Measurements from ENCODE around the gene NPAS3.
A peak's percentile ranks its signal among the peaks of the same experiment; 100 is the strongest.

NPAS3 gene

GRCh38 chr14:33809396-33809981 lies 870.8 kb downstream of the NPAS3 start:
- no peak for DNase-seq (ENCODE audit: low read depth in 2 of 3, low spot score in 1 of 3)

GRCh38 chr14:33810308-33810707 lies 871.6 kb downstream of the NPAS3 start:
- no peak for DNase-seq (ENCODE audit: low read depth in 2 of 3, low spot score in 1 of 3)

- DNase-seq (ENCODE audit: low read depth in 2 of 3, low spot score in 1 of 3), result no peak
Measured at GRCh38 chr14:33811721-33812120, 873.0 kb downstream of the NPAS3 start.

- DNase-seq (ENCODE audit: low read depth in 2 of 3, low spot score in 1 of 3), result no peak
Measured at GRCh38 chr14:33812181-33812580, 873.5 kb downstream of the NPAS3 start.

- DNase-seq (ENCODE audit: low read depth in 2 of 3, low spot score in 1 of 3), result no peak
Measured at GRCh38 chr14:33812601-33813000, 873.9 kb downstream of the NPAS3 start.

GRCh38 chr14:33814010-33814409 lies 875.3 kb downstream of the NPAS3 start:
- DNase-seq (ENCODE audit: low read depth in 2 of 3, low spot score in 1 of 3), result no peak

GRCh38 chr14:33833706-33834465 lies 895.2 kb downstream of the NPAS3 start:
- no peak for DNase-seq (ENCODE audit: low read depth in 2 of 3, low spot score in 1 of 3)

- no peak for DNase-seq (ENCODE audit: low read depth in 2 of 3, low spot score in 1 of 3)
Measured at GRCh38 chr14:33834466-33835260, 896.0 kb downstream of the NPAS3 start.

GRCh38 chr14:33835261-33835655 lies 896.6 kb downstream of the NPAS3 start:
- no peak for DNase-seq (ENCODE audit: low read depth in 2 of 3, low spot score in 1 of 3)

GRCh38 chr14:33835677-33836076 lies 897.0 kb downstream of the NPAS3 start:
- DNase-seq (ENCODE audit: low read depth in 2 of 3, low spot score in 1 of 3), result no peak

GRCh38 chr14:33836203-33836899 lies 897.7 kb downstream of the NPAS3 start:
- DNase-seq (ENCODE audit: low read depth in 2 of 3, low spot score in 1 of 3), result no peak

GRCh38 chr14:33836900-33837577 lies 898.4 kb downstream of the NPAS3 start:
- no peak for DNase-seq (ENCODE audit: low read depth in 2 of 3, low spot score in 1 of 3)

- DNase-seq (ENCODE audit: low read depth in 2 of 3, low spot score in 1 of 3), result no peak
Measured at GRCh38 chr14:33837943-33838683, 899.4 kb downstream of the NPAS3 start.

GRCh38 chr14:33839193-33840076 lies 900.8 kb downstream of the NPAS3 start:
- DNase-seq (ENCODE audit: low read depth in 2 of 3, low spot score in 1 of 3), result peak in 2 of 3 donors; percentile 37 to 51

GRCh38 chr14:33840797-33841196 lies 902.1 kb downstream of the NPAS3 start:
- DNase-seq (ENCODE audit: low read depth in 2 of 3, low spot score in 1 of 3), result no peak

- DNase-seq (ENCODE audit: low read depth in 2 of 3, low spot score in 1 of 3), result no peak
Measured at GRCh38 chr14:33842299-33842698, 903.6 kb downstream of the NPAS3 start.

GRCh38 chr14:33844118-33844517 lies 905.4 kb downstream of the NPAS3 start:
- DNase-seq (ENCODE audit: low read depth in 2 of 3, low spot score in 1 of 3), result no peak

- DNase-seq (ENCODE audit: low read depth in 2 of 3, low spot score in 1 of 3), result no peak
Measured at GRCh38 chr14:33846100-33846824, 907.6 kb downstream of the NPAS3 start.

- no peak for DNase-seq (ENCODE audit: low read depth in 2 of 3, low spot score in 1 of 3)
Measured at GRCh38 chr14:33847066-33847465, 908.4 kb downstream of the NPAS3 start.
